HepG2 (cell line): ENCODE data around the gene GRIK1. TPM values are rescaled to one million over a fixed set of nuclear protein-coding genes. Genes with fewer than 3 reads are reported as not detected.

Experiments
- CBFB ChIP-seq: sonication (generic); formaldehyde crosslinking; IDR thresholded peaks from 2 replicates; pipeline ENCODE4 v1.4.0; 2020; ENCODE audit warnings: missing genetic modification reagents
- DDIT3 ChIP-seq: sonication (generic); formaldehyde crosslinking; IDR thresholded peaks from 2 replicates; pipeline ENCODE4 v1.4.0; 2020; ENCODE audit warnings: mild to moderate bottlenecking, missing genetic modification reagents
- HMGXB4 ChIP-seq, 2 experiments: sonication (generic) in 1 of 2; formaldehyde crosslinking in 1 of 2; IDR thresholded peaks; 2 replicates each; pipeline versions ENCODE4 v1.4.0 to v1.6.1; 2018 to 2020; ENCODE audit warnings: missing genetic modification reagents in 2 of 2, borderline replicate concordance in 1 of 2, low read depth in 1 of 2, mild to moderate bottlenecking in 1 of 2, missing biosample characterization in 1 of 2
- MLLT10 ChIP-seq: sonication (generic); formaldehyde crosslinking; IDR thresholded peaks from 2 replicates; pipeline ENCODE4 v1.4.0; 2020; ENCODE audit warnings: missing genetic modification reagents
- NAIF1 ChIP-seq: sonication (generic); formaldehyde crosslinking; IDR thresholded peaks from 2 replicates; pipeline ENCODE4 v1.5.0; 2020; ENCODE audit warnings: mild to moderate bottlenecking, missing genetic modification reagents, borderline replicate concordance
- NKX3-1 ChIP-seq: sonication (generic); formaldehyde crosslinking; IDR thresholded peaks from 2 replicates; pipeline ENCODE4 v1.5.0; 2020; ENCODE audit warnings: missing genetic modification reagents
- PATZ1 ChIP-seq: sonication (generic); formaldehyde crosslinking; IDR thresholded peaks from 2 replicates; pipeline ENCODE4 v1.4.0; 2020; ENCODE audit warnings: missing genetic modification reagents
- POLR2AphosphoS5 ChIP-seq: IDR thresholded peaks from 2 replicates; pipeline ENCODE4 v1.6.1; 2012; ENCODE audit warnings: low read depth, low read length
- RAD21 ChIP-seq: fragments of 450-650 bp; formaldehyde crosslinking; IDR thresholded peaks from 2 replicates; pipeline ENCODE4 v1.5.0; 2020; ENCODE audit warnings: mild to moderate bottlenecking
- RXRA ChIP-seq: sonication (generic); formaldehyde crosslinking; IDR thresholded peaks from 2 replicates; pipeline ENCODE4 v1.5.1; 2020; ENCODE audit warnings: missing genetic modification reagents
- XRCC5 ChIP-seq: fragments of 200-400 bp; formaldehyde crosslinking; optimal IDR thresholded peaks from 2 replicates; pipeline ENCODE3; 2017; ENCODE audit warnings: mild to moderate bottlenecking, low read length
- ZBTB1 ChIP-seq: sonication (generic); formaldehyde crosslinking; IDR thresholded peaks from 2 replicates; pipeline ENCODE4 v1.4.0; 2020; ENCODE audit warnings: missing genetic modification reagents, borderline replicate concordance
- ZBTB33 ChIP-seq: sonication (generic); formaldehyde crosslinking; IDR thresholded peaks from 2 replicates; pipeline ENCODE4 v1.4.0; 2020; ENCODE audit warnings: missing genetic modification reagents
- ZBTB39 ChIP-seq: sonication (generic); formaldehyde crosslinking; IDR thresholded peaks from 2 replicates; pipeline ENCODE4 v1.5.0; 2020; ENCODE audit warnings: missing genetic modification reagents
- ZC3H4 ChIP-seq: sonication (generic); formaldehyde crosslinking; IDR thresholded peaks from 2 replicates; pipeline ENCODE4 v1.4.0; 2020; ENCODE audit warnings: missing genetic modification reagents, borderline replicate concordance
- ZIK1 ChIP-seq: sonication (generic); formaldehyde crosslinking; IDR thresholded peaks from 2 replicates; pipeline ENCODE4 v1.5.0; 2020; ENCODE audit warnings: mild to moderate bottlenecking, low read depth, missing genetic modification reagents, borderline replicate concordance
- ZMYM4 ChIP-seq: sonication (generic); formaldehyde crosslinking; IDR thresholded peaks from 2 replicates; pipeline ENCODE4 v1.8.1; 2023; ENCODE audit warnings: mild to moderate bottlenecking, missing genetic modification reagents
- ZNF180 ChIP-seq: sonication (generic); formaldehyde crosslinking; IDR thresholded peaks from 2 replicates; pipeline ENCODE4 v1.4.0; 2020; ENCODE audit warnings: low read depth, missing genetic modification reagents, borderline replicate concordance
- ZNF224 ChIP-seq: sonication (generic); formaldehyde crosslinking; IDR thresholded peaks from 2 replicates; pipeline ENCODE4 v1.5.0; 2020; ENCODE audit warnings: mild to moderate bottlenecking, missing genetic modification reagents
- ZNF263 ChIP-seq: sonication (generic); formaldehyde crosslinking; IDR thresholded peaks from 2 replicates; pipeline ENCODE4 v1.4.0; 2020; ENCODE audit warnings: missing genetic modification reagents
- ZNF264 ChIP-seq: sonication (generic); formaldehyde crosslinking; IDR thresholded peaks from 2 replicates; pipeline ENCODE4 v1.4.0; 2020; ENCODE audit warnings: missing genetic modification reagents
- ZNF607 ChIP-seq: sonication (generic); formaldehyde crosslinking; IDR thresholded peaks from 2 replicates; pipeline ENCODE4 v1.5.1; 2020; ENCODE audit warnings: missing genetic modification reagents, mild to moderate bottlenecking, borderline replicate concordance
- ZSCAN21 ChIP-seq: sonication (generic); formaldehyde crosslinking; IDR thresholded peaks from 2 replicates; pipeline ENCODE4 v1.8.0; 2022; ENCODE audit warnings: mild to moderate bottlenecking, missing genetic modification reagents, moderate library complexity, borderline replicate concordance
- polyA plus RNA-seq, 8 experiments: library from polyadenylated mRNA; depleted of rRNA in 3 of 8; stranded (reverse) in 7 of 8; unstranded in 1 of 8; fragments of >200 nt; fragmentation: Illumina TruSeq in 4 of 8; extraction: Trizol in 4 of 8; gene quantifications; 2 replicates each; pipeline versions ENCODE4 v1.2.1 to v1.2.3, GENCODE V29; 2011 to 2016; ENCODE audit warnings: low read depth in 4 of 8, missing spikeins in 1 of 8, mixed read lengths in 1 of 8; ENCODE audit not compliant: insufficient read depth in 1 of 8
- total RNA-seq, 5 experiments: library from RNA; depleted of rRNA; stranded (reverse); fragments of >200 nt; fragmentation: Illumina TruSeq; extraction: Trizol; gene quantifications; 2 replicates each; pipeline ENCODE4 v1.2.3, GENCODE V29; 2016; ENCODE audit warnings: low read depth in 1 of 5

The GRIK1 gene
- total and polyA plus RNA-seq, 2 of the 13 experiments (the other 11 are each of a cell fraction or from before 2014, with no cell fraction given): not detected

GRCh38 chr21:29499734-29500343 is 440.0 kb downstream of the GRIK1 start (continued):
- TF ChIP-seq ZNF607 (CRISPR knock-in tag) (no peak), ZNF180 (CRISPR knock-in tag) (no peak), ZNF264 (CRISPR knock-in tag) (no peak), DDIT3 (no peak), ZNF263 (CRISPR knock-in tag) (no peak), RAD21 (CRISPR knock-in tag) (peak; percentile 60; the same call in 1 of the 2 replicates), NKX3-1 (CRISPR knock-in tag) (no peak), ZIK1 (CRISPR knock-in tag) (no peak), ZNF224 (CRISPR knock-in tag) (no peak), ZBTB33 (CRISPR knock-in tag) (0 out of 2 replicates have a peak, but pooled peaks have one; percentile 9), ZBTB39 (CRISPR knock-in tag) (no peak), MLLT10 (CRISPR knock-in tag) (no peak), POLR2AphosphoS5 (no peak), ZBTB1 (CRISPR knock-in tag) (no peak), NAIF1 (CRISPR knock-in tag) (no peak), ZMYM4 (peak; percentile 17), ZSCAN21 (CRISPR knock-in tag) (no peak), XRCC5 (peak; percentile 75), CBFB (CRISPR knock-in tag) (no peak), ZC3H4 (CRISPR knock-in tag) (no peak), RXRA (no peak), PATZ1 (CRISPR knock-in tag) (0 out of 2 replicates have a peak, but pooled peaks have one; percentile 18), HMGXB4 (CRISPR knock-in tag; IDR thresholded peaks at IDR 0.05; ENCODE audit: borderline replicate concordance in 1 of 2, low read depth in 1 of 2) (no peak)
